ENCODE results near the gene LRRC75A.

GRCh38 chr17:16418685-16419068 lies 73.3 kb downstream of the LRRC75A start:
- no peak for TF ChIP-seq CTCF (IDR thresholded peaks at IDR 0.05)
- TF ChIP-seq POLR2AphosphoS5 (IDR thresholded peaks at IDR 0.05) = no peak
- TF ChIP-seq POLR2A (IDR thresholded peaks at IDR 0.05) = no peak

Measured in prostate gland (tissue), 2 donors.